ENCODE results near the gene MYO3A.

The MYO3A gene

GRCh38 chr10:26215935-26216584, 282.0 kb downstream of the MYO3A start:
- peak; percentile 26 to 63 for DNase-seq

DNA sequence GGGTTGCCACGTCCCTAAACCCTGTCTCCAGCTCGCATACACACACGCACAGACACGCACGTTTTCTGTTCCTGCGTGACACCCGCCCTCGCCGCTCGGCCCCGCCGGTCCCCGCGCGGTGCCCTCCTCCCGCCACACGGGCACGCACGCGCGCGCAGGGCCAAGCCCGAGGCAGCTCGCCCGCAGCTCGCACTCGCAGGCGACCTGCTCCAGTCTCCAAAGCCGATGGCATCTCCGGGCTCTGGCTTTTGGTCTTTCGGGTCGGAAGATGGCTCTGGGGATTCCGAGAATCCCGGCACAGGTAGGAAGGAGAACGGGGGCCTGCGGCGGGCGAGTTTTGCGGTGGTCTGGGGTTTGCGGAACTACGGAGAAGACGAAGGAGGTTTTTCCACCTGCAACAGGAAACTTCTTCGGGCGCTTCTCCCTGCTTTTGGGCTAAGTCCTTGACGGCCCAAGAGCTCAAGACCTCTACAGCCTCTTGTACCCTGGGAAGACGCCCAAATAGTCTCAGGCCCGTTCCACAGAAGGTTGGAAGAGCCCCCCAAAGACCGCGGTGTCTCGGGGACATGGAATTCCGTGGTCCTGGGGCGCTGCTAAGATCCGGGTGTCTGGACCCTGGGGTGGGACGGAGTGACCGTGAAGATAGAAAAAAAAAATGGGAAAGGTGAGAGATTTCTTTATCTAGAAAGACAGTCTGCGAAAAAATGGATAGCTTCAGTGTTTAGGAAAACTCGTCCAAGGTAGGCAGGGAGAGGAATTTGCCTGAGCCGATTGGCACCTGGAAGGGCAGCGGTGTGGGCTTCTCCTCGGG, 282.8 kb downstream of the MYO3A start, which contains the start of gene GAD2:
GAD2 (plus strand) TSS at position 190 of the 811 bp plus-strand sequence; CDS start at position 226, 36 bp downstream.
- peak in 1 of 2 donors; percentile 17 for DNase-seq

GRCh38 chr10:26217396-26218086, 283.5 kb downstream of the MYO3A start:
- peak in 1 of 2 donors; percentile 23 for DNase-seq

GRCh38 chr10:26219676-26220075, 285.6 kb downstream of the MYO3A start:
- DNase-seq, result no peak

DNA sequence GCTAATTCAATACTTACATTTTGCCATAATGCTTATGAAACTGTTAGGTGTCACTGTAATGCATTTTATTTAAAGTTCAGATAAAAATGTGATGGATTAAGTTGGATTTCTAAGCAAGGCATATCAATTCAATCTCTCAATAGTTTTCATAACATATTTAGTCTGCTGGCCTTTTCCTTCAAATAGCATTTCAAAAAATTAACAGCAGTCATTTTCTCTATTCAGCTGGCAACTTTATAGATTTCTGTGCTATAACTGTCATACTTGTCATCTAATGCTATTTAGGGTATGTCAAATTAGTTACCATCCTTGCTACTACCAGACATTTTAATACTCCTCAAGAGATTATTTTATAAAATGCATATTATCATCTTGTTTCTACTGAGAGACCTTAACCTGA, 286.9 kb downstream of the MYO3A start:
- no peak for DNase-seq

DNA sequence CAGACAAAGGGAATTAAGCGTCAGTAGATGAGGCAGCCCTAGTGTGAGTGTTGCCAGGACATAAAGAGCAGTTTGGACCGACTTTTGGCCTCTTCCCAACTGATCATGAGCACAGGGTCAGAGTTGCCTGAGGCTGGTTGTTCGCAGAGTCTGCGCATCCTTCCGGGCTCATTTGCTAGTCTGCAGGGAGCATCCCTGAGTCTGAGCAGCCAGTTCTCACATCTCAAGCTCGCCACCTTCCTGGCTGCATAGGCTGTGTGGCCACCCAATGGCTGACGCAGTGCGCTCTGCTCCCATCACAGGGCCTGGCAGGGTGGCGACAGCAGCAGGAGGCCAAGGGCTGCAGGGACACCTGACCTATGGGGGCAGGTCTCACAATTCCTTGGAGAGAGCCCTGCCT, 287.5 kb downstream of the MYO3A start:
- no peak for DNase-seq

DNA sequence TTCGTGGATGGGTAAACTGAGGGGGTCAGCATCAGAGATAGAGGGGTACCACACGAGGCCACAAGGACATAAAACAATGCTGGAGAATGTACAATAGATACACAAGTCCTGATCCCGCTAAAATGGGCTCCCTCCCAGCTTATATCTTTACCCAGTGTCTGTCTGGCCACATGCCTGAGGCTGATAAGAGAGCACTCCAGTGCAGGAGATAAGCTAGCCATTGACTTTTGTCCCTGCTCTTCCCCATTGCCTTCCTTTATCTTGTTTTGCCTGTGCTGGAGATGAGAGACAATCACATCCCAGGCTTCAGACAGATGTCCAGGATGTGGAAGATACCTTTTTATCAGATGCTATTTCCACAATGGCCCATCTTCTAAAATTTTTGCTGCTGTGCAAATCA, 288.5 kb downstream of the MYO3A start:
- no peak for DNase-seq

GRCh38 chr10:26225322-26225721, 291.3 kb downstream of the MYO3A start:
- no peak for DNase-seq

GRCh38 chr10:26227786-26228185, 293.8 kb downstream of the MYO3A start:
- DNase-seq, result no peak

- no peak for DNase-seq
Measured at GRCh38 chr10:26232174-26232573, 298.1 kb downstream of the MYO3A start.

DNA sequence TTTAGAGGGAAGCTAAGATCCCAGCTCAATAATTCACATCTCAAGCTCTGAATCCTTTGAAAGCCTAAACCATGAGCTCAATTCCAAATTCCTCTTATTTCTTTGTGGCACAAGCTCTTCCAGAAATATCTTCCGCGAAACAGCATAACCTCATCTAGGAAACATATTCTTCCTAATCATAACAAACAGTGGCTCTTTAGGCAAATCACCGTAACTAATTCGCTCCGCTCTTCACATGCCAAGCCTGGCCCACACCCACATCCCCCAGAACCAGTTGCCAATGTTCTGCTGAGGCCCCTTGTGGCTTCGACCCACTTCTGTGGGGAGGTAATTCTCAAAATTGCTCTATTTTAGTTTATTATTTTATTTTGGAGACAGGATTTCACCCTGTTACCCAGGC, 301.7 kb downstream of the MYO3A start:
- DNase-seq, result no peak

DNA sequence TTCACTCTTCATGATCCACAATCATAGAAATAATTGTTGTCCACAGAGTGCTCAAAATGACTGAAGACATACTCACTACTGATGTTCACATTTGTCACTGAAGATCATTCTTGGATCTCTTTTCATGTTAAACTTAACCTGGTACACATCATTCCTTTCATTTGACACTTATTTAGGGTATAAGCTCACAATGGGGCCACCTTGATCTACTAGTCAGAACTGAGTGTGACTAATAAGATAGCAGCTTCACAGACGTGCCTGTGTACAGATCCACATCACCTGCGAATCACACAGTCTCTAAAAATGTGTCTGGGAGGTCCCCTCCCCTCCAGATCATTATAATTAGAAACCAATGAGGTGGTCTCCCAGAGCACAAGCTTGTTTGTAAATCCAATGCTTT, 304.3 kb downstream of the MYO3A start:
- no peak for DNase-seq

DNA sequence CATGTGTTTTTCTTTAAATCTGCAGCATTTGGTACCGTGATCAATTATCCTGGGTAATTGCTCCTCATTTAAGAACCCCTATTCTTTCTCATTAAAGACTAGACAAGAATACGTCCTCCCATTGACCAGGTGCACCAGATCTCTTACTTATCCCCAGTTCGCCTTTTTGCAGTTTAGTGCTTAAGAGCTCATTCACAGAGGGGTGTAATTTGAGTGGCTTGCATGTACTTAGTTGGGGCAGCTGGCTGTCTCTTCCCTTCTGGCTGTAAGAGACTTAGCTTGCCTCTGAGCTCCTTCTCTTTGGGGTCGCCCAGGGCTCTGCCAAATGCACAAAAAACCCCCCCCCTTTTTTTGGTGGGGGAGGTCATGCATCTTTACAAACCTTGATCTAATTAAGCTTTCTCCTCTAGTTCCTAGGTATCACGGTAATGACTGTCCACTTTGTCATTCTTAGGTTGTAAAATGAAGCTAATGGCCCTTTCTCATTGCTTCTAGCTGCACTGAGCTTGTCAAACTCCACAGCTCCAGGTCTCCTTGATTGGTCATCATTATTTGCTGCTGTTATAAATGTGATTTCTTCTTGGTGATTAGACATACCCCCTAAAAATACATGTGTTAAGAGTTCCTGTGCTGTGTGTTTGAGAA, 308.8 kb downstream of the MYO3A start:
- no peak for DNase-seq

DNA sequence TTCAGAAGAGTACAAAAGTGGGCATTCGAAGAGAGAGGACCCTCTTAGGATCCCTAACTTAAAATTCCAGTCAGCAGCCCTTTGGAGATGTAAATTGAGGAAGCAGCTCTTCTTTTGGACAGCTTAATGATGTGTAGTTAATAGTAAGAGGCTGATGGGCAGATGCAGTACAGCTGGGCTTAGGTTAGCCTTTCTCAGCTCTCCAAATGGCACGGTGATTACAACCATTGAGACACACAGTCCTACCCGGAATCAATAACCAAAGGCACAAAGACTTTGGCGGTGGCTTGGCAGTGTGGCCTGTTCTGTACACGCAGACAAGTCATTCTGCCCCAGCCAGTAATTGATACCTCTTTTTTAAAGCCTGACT, 309.3 kb downstream of the MYO3A start:
- DNase-seq, result no peak

DNA sequence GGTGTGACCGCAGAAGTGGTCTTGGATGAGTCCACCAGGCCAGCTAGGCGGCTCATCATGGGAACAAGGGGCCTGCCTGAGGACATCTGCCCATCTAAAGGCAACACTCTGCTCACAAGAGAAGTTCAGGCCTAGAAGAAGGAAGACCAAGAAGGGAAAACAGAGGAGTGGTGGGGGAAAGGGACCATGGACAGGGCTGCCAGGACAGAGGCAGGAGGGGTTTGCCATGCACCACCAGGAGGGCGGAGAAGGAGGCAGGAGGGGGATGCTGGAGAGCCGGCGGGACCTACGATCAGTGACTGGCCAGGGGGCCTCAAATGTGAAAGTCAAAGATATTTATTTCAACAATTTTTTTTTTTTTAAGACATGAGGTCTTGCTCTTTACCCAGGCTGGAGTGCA, 315.7 kb downstream of the MYO3A start:
- no peak for DNase-seq

DNA sequence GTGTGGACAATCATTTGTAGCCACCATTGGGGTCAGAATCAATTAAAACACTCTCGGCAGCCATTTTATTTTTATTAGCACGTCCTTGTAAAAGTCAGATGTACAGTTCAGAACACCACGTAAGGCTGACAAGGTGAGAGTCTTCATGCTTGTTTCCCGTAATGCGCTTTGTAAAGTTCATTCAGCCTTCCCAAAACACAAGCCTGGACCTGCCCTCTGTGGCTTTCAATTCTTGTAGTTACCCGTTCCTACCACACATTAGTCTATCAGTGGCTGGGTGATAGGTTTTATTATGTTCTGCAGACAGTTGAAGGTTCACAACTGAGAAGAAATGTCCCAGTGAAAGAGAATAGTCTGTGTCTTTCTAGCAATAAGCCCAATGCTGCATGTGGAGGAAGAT, 317.9 kb downstream of the MYO3A start:
- DNase-seq, result no peak

- no peak for DNase-seq
Measured at GRCh38 chr10:26254616-26255015, 320.6 kb downstream of the MYO3A start.

DNA sequence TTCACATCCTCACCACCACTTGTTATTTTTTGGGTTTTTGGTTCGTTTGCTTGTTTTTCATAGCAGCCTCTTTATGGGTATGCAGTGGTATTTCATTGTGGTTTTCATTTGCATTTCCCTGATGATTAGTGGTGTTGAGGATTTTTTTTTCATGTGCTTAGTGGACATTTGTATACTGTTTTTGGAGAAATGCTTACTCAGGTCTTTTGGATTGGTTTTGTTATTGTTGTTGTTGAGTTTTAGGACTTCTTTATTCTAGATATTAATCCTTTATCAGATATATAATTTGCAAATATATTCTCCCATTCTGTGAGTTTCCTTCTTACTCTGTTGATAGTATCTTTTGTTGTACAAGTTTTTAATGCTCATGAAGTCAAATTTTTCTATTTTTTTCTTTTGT, 325.3 kb downstream of the MYO3A start:
- no peak for DNase-seq

Measured in stimulated activated CD4-positive, alpha-beta T cell treated with anti-CD3 and anti-CD28 coated beads, Interleukin-2, amount 100 ng/mL, for 24 hours (primary cell).